ENCODE measurements around the gene SAMD13.

The SAMD13 gene

GRCh38 chr1:84339503-84339902 lies 38.0 kb downstream of the SAMD13 start:
- H3K4me3 ChIP-seq (ENCODE audit: low read depth, low read length): no peak overlapping the region

- H3K4me3 ChIP-seq (ENCODE audit: low read depth, low read length): no peak overlapping the region
Measured at GRCh38 chr1:84344286-84344685, 42.8 kb downstream of the SAMD13 start.

DNA sequence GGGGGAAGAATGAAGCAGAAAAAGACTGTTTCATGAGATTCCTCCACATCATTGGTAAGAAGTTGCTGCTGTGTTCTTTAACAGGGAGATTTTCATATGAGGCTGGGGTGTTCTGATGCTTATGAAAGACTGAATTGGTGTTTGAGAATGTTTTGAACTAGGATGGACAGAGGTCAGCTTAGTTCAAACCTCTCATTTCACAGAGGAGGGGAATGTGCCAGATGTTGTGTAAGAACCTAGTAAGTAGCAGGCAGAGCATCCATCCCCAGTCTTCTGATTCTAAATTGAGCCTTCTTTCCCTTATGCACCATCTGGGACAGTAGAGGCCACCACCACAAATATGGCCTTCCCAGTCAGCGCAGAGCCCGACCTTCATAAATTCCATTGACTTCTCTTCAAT lies 43.7 kb downstream of the SAMD13 start:
- H3K4me3 ChIP-seq (ENCODE audit: low read depth, low read length): no peak overlapping the region

- no peak overlapping the region for H3K4me3 ChIP-seq (ENCODE audit: low read depth, low read length)
Measured at GRCh38 chr1:84347271-84347931, 45.9 kb downstream of the SAMD13 start.

GRCh38 chr1:84347932-84348555 lies 46.5 kb downstream of the SAMD13 start:
- no peak overlapping the region for H3K4me3 ChIP-seq (ENCODE audit: low read depth, low read length)

- no peak overlapping the region for H3K4me3 ChIP-seq (ENCODE audit: low read depth, low read length)
Measured at GRCh38 chr1:84348759-84349158, 47.3 kb downstream of the SAMD13 start.

- H3K4me3 ChIP-seq (ENCODE audit: low read depth, low read length): no peak overlapping the region
Measured at GRCh38 chr1:84350104-84350503, 48.6 kb downstream of the SAMD13 start.

DNA sequence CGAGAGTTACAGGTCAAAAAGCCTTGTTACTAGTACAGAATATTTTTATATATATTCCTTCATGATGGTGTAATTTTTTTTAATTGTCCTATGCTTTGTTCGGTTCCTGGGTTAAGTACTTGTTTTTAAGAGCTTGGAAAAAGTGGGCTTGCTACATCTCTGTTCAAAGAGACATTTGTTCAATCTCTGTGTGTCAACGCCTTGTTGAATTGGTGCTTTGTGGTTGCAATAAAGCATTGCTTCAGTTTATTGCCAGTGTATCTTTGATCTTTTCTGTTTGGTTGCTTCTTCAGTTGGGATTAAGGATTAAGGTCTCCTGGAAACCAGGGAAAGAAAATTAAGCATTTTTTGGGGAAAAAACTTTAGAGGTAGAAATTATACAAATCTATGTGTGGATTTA lies 49.0 kb downstream of the SAMD13 start:
- no peak overlapping the region for H3K4me3 ChIP-seq (ENCODE audit: low read depth, low read length)

- H3K4me3 ChIP-seq (ENCODE audit: low read depth, low read length): no peak overlapping the region
Measured at GRCh38 chr1:84352298-84353106, 51.0 kb downstream of the SAMD13 start.

GRCh38 chr1:84353695-84354094 lies 52.2 kb downstream of the SAMD13 start:
- H3K4me3 ChIP-seq (ENCODE audit: low read depth, low read length): no peak overlapping the region

- H3K4me3 ChIP-seq (ENCODE audit: low read depth, low read length): no peak overlapping the region
Measured at GRCh38 chr1:84355556-84355955, 54.0 kb downstream of the SAMD13 start.

DNA sequence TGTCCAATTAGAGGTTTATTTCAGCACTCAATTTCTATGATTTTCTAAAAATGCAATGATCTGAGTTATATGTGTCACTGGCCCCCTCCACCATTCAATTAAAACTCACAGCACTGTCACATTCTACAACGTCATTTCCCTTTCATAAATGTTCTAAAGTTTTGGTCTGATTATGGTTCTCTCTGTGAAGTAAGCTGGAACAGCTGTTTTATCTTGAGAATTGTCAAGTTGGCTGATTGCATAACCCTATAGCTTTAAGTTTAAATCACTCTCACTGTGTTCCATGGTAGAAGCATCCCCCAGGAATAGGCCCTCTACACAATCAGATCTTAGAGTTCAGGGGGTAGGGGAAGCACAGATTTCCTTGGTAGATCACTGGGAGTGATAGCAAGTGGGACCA lies 55.4 kb downstream of the SAMD13 start:
- no peak overlapping the region for H3K4me3 ChIP-seq (ENCODE audit: low read depth, low read length)

DNA sequence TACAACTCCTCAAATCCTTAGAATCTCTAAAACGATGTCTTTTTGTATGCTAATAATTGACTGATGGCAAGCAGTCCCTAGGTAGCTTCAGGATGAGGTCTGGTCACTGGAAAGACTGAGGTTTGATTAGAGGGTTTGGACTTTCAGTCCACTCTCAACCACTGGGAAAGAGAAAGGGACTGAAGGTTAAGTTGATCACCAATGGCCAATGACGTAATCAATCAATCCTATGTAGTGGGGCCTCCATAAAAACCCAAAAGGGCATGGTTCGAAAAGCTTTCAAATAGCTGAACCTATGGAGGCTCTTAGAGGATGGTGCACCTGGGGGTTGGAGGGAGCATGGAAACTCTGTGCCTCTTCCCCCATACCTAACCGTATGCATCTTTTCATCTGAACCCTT lies 57.2 kb downstream of the SAMD13 start:
- no peak overlapping the region for H3K4me3 ChIP-seq (ENCODE audit: low read depth, low read length)

- no peak overlapping the region for H3K4me3 ChIP-seq (ENCODE audit: low read depth, low read length)
Measured at GRCh38 chr1:84360316-84360715, 58.8 kb downstream of the SAMD13 start.

DNA sequence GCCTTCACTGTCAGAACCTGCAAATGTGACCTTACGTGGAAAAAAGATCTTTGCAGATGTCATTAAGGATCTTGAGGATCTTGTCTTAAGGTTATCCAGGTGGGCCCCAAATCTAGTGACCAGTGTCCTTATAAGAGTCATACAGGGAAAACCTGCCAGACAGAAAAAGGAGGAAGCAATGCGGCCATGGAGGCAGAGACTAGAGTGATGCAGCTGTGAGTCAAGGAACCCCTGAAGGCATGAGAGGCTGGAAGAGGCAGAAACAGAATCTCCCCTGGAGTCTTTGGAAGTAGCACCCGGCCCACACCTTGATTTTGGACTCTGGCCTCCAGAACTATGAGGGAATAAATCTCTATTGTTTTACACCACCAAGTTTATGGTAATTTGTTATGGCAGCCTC lies 60.3 kb downstream of the SAMD13 start:
- no peak overlapping the region for H3K4me3 ChIP-seq (ENCODE audit: low read depth, low read length)

DNA sequence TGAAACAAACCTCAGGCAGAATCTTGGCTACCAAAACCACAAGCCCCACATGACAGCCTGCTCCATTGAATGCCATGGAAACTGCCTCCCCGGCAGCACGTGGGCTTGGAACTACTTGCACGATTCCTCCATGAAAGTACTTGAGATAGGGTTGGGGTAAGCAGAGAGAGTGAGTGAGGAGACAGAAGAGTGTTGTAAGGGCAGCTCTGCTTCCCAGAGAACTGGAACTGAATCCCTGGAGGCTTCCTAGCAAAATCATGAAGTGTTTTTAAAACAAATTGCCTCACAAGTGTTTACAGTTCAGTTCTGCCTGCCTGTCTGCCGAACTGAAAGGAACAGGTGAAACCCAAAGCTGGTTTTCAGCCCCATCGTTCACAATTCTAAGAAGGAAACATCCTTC lies 61.5 kb downstream of the SAMD13 start:
- H3K4me3 ChIP-seq (ENCODE audit: low read depth, low read length): no peak overlapping the region

DNA sequence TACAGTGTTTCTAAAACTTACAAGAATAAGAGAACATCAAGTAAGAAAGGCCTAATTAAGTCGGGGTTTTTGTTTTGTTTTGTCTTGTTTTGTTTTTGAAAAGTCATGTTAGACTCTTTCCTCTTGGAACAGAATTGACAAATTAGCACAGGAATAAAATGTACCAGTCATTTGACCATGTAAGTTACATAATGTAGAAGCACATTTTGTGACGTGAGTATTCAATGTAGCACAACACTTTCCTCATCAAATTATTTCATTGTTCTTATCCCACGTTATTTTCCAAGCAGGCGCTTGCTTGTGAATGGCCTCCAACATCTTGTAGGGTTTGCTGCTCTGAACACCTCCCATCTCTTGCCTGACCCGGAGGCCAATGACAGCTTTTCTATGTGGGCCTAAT lies 62.1 kb downstream of the SAMD13 start:
- no peak overlapping the region for H3K4me3 ChIP-seq (ENCODE audit: low read depth, low read length)

- H3K4me3 ChIP-seq (ENCODE audit: low read depth, low read length): no peak overlapping the region
Measured at GRCh38 chr1:84365225-84366221, 64.0 kb downstream of the SAMD13 start.

DNA sequence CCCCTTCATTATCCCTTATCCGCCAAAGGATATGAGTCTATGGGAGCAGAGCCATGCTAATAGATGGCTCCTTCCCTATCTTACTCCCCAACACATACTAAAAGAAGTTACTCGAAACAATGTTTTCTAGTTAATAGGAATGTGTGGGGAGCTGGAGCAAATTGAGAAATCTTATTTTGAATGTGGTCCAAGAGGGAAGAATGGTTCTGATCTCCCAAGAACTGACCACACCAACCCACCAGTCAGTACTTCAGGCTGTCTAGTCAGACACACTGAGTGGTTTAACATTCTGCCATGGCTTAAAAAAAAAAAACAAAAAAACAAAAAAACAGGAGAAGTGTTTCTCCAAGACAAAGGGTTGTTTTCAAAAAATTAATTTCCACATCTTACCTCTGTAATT lies 65.3 kb downstream of the SAMD13 start:
- H3K4me3 ChIP-seq (ENCODE audit: low read depth, low read length): no peak overlapping the region

DNA sequence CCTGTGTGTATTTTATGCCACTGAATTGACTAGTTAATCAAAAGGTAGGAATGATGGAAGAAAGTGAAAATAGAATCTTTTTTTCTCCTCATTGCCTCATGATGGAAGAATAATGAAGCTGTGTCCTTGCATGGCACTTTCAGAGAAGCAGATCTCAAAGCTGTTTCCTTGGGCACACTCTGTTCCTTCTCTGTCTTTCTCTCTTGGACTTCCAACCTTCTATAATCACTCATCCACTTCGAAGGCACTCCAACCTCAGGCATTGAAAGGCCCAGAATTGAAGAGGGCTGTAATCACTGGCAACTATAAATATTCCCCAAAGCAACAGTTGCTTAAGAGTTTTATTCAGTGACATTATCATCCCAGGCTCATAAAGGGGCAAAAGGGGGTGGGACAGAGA lies 65.7 kb downstream of the SAMD13 start:
- H3K4me3 ChIP-seq (ENCODE audit: low read depth, low read length): no peak overlapping the region

DNA sequence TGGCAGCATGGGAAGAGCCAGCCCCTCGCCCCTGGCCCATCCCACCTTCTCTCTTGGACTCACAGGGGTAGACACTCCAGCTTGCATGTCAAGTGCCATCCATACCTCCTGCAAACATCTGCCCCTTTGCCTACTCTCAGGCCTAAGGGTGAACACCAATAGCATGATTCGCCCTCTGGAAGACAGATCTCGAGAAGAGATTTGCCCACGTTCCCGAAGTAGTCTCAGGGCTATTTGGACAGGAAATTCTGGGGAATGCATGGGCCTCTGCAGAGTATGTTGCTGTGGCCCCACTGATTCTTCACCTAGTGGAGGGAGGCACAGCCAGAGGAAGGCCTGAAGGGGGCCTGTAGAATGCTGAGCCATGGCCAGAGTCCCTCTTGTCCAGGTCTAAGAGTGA lies 66.9 kb downstream of the SAMD13 start:
- H3K4me3 ChIP-seq (ENCODE audit: low read depth, low read length): no peak overlapping the region

All from iPS-11a (cell line).